ENCODE data around the gene LARP4B.

GRCh38 chr10:845526-845925 lies 86.0 kb downstream of the LARP4B start:
- TF ChIP-seq CTCF (IDR thresholded peaks at IDR 0.05; ENCODE audit: low read depth, low read length, missing input control) (no peak), RAD21 (IDR thresholded peaks at IDR 0.05) (no peak), GABPA (IDR thresholded peaks at IDR 0.05 in 1 of 2, conservative IDR thresholded peaks at IDR 0.05 in 1 of 2) (no peak), MAX (IDR thresholded peaks at IDR 0.05) (no peak), YY1 (IDR thresholded peaks at IDR 0.05) (no peak), REST (IDR thresholded peaks at IDR 0.05) (no peak), TAF1 (conservative IDR thresholded peaks at IDR 0.05) (no peak), ATF3 (IDR thresholded peaks at IDR 0.05) (no peak), EGR1 (IDR thresholded peaks at IDR 0.05; ENCODE audit: low read depth in 2 of 2) (no peak), NR2F2 (IDR thresholded peaks at IDR 0.05) (no peak), HNF4A (conservative IDR thresholded peaks at IDR 0.05) (no peak), SP1 (IDR thresholded peaks at IDR 0.05) (no peak), JUND (IDR thresholded peaks at IDR 0.05) (no peak), RXRA (IDR thresholded peaks at IDR 0.05) (no peak)
